Endothelial cell of umbilical vein (primary cell): ENCODE results near the gene AP1S2. TPM values are rescaled to one million over a fixed set of nuclear protein-coding genes. Genes with fewer than 3 reads are reported as not detected.

Experiments used
- BruUV-seq: library from RNA; stranded (reverse); fragments of 400-500 nt; replicated peaks from 2 replicates; lab custom pipeline; 2021; lab: Mats Ljungman, UMichigan
- CTCF ChIA-PET: fragments of 300-600, 350-600 bp; sonication (Branson Sonifier 250); formaldehyde crosslinking; loops from one replicate; lab custom pipeline; 2021; ENCODE audit warnings: antibody characterized with exemption, inconsistent platforms; lab: Charles Lee
- POLR2A ChIA-PET: fragments of 300-600, 350-600 bp; sonication (Branson Sonifier 250); formaldehyde crosslinking; loops from one replicate; lab custom pipeline; 2021; ENCODE audit warnings: antibody characterized with exemption, inconsistent platforms; lab: Charles Lee
- DNase-seq: peaks from one replicate; pipeline ENCODE4 v3.0.0-alpha.2; 2011; ENCODE audit warnings: low read depth, low spot score
- FAIRE-seq: peaks from 2 replicates; lab custom pipeline; 2011; peaks lifted over from hg19 to GRCh38; lab: Jason Lieb, UNC
- H2AFZ ChIP-seq: 2 replicates; pipeline ENCODE4 v1.6.0; 2012; ENCODE audit warnings: low read depth, low read length, control low read depth, inconsistent platforms
- H3K27ac ChIP-seq: 2 replicates; pipeline ENCODE4 v1.5.1; 2011; ENCODE audit warnings: low read depth, mild to moderate bottlenecking, control low read depth, low read length, moderate library complexity; ENCODE audit not compliant: insufficient read depth
- H3K27me3 ChIP-seq, 2 experiments: 2 replicates each; pipeline versions ENCODE4 v1.6.0 to v1.6.1; 2011; ENCODE audit warnings: low read length in 2 of 2, mixed read lengths in 1 of 2; ENCODE audit not compliant: control insufficient read depth in 2 of 2, insufficient read depth in 2 of 2
- H3K36me3 ChIP-seq, 2 experiments: 2 replicates in 1 of 2; 3 replicates in 1 of 2; pipeline ENCODE4 v1.5.1; 2011; ENCODE audit warnings: low read length in 2 of 2, mild to moderate bottlenecking in 1 of 2, moderate library complexity in 1 of 2; ENCODE audit not compliant: control insufficient read depth in 2 of 2, insufficient read depth in 2 of 2; ENCODE audit errors: extremely low read depth in 1 of 2
- H3K4me1 ChIP-seq: 3 replicates; pipeline ENCODE4 v1.5.1; 2011; ENCODE audit warnings: mild to moderate bottlenecking, low read length; ENCODE audit not compliant: control insufficient read depth, insufficient read depth; ENCODE audit errors: extremely low read depth
- H3K4me2 ChIP-seq: 2 replicates; pipeline ENCODE4 v1.6.1; 2011; ENCODE audit warnings: low read length, control low read depth, mixed read lengths; ENCODE audit not compliant: insufficient read depth
- H3K4me3 ChIP-seq, 3 experiments: fragments of 200-600 bp in 1 of 3; sonication (generic), shearing (Covaris generic) in 1 of 3; replicated peaks in 1 of 3; 2 replicates each; pipeline ENCODE4 v1.5.1; 2011 to 2016; ENCODE audit warnings: control low read depth in 3 of 3, low read length in 3 of 3, mild to moderate bottlenecking in 2 of 3, inconsistent platforms in 1 of 3, low read depth in 1 of 3, moderate library complexity in 1 of 3; ENCODE audit not compliant: insufficient read depth in 1 of 3
- H3K79me2 ChIP-seq: 2 replicates; pipeline ENCODE4 v1.6.0; 2012; ENCODE audit warnings: low read length, inconsistent platforms; ENCODE audit not compliant: control insufficient read depth, insufficient read depth
- H3K9ac ChIP-seq: replicated peaks from 2 replicates; pipeline ENCODE3; 2011; ENCODE audit warnings: low read length, control low read depth; ENCODE audit not compliant: insufficient read depth; ENCODE audit errors: extremely low read depth
- H3K9me1 ChIP-seq: replicated peaks from 3 replicates; pipeline ENCODE4 v1.6.0; 2011; ENCODE audit warnings: mild to moderate bottlenecking, low read length; ENCODE audit not compliant: control insufficient read depth, insufficient read depth; ENCODE audit errors: extremely low read depth
- H3K9me3 ChIP-seq: replicated peaks from 2 replicates; pipeline ENCODE4 v1.5.1; 2012; ENCODE audit warnings: low read length, inconsistent platforms; ENCODE audit not compliant: control insufficient read depth, insufficient read depth
- H4K20me1 ChIP-seq: replicated peaks from 2 replicates; pipeline ENCODE3; 2011; ENCODE audit warnings: mild to moderate bottlenecking, low read length; ENCODE audit not compliant: control insufficient read depth, insufficient read depth; ENCODE audit errors: extremely low read depth
- EZH2 ChIP-seq: IDR thresholded peaks from 2 replicates; pipeline ENCODE4 v1.6.1; 2012; ENCODE audit warnings: borderline replicate concordance, low read depth, mild to moderate bottlenecking, moderate library complexity, low read length, inconsistent platforms; ENCODE audit not compliant: severe bottlenecking
- FOS ChIP-seq: IDR thresholded peaks from 2 replicates; pipeline ENCODE4 v1.6.1; 2011; ENCODE audit warnings: mild to moderate bottlenecking, low read length, moderate library complexity, borderline replicate concordance; ENCODE audit not compliant: insufficient read depth
- GATA2 ChIP-seq: IDR thresholded peaks from 2 replicates; pipeline ENCODE4 v1.7.0; 2011; ENCODE audit warnings: low read depth, mild to moderate bottlenecking, moderate library complexity, mixed read lengths, low read length; ENCODE audit not compliant: insufficient read length, insufficient read depth
- JUN ChIP-seq: IDR thresholded peaks from 2 replicates; pipeline ENCODE4 v1.6.1; 2011; ENCODE audit warnings: borderline replicate concordance, low read depth; ENCODE audit not compliant: insufficient read length, insufficient read depth
- MAX ChIP-seq: IDR thresholded peaks from 2 replicates; pipeline ENCODE4 v1.6.1; 2011; ENCODE audit not compliant: insufficient read depth, insufficient read length
- MYC ChIP-seq: IDR thresholded peaks from one replicate; pipeline ENCODE4 v1.6.1; 2011; ENCODE audit warnings: mild to moderate bottlenecking, low read depth, low read length
- POLR2A ChIP-seq: IDR thresholded peaks from 2 replicates; pipeline ENCODE4 v1.6.1; 2012; ENCODE audit warnings: low read depth, mild to moderate bottlenecking, control low read depth, low read length
- POLR2AphosphoS5 ChIP-seq: IDR thresholded peaks from 2 replicates; pipeline ENCODE4 v1.6.1; 2012; ENCODE audit warnings: low read depth, mild to moderate bottlenecking, control low read depth, low read length, moderate library complexity; ENCODE audit not compliant: insufficient read depth
- dilution Hi-C: fragments of 300-500 bp; cut with MboI; formaldehyde crosslinking; loops from one replicate; pipeline ENCODE4 v1.15.0; 2019; ENCODE audit warnings: low sequenced_read_pairs; ENCODE audit not compliant: extremely low pct_ligation_motif_present
- intact Hi-C: fragments of 100-400 bp; cut with micrococcal nuclease; formaldehyde crosslinking; loops from one replicate; pipeline ENCODE4 v1.10.0; 2022
- polyA plus RNA-seq, 4 experiments: library from polyadenylated mRNA; depleted of rRNA in 3 of 4; stranded (reverse) in 3 of 4; unstranded in 1 of 4; fragments of >200 nt; gene quantifications; 2 replicates each; pipeline versions ENCODE4 v1.2.1 to v1.2.3, GENCODE V29; 2011 to 2012; ENCODE audit warnings: missing spikeins in 1 of 4
- total RNA-seq: library from RNA; stranded (reverse); gene quantifications from 2 replicates; pipeline ENCODE4 v1.2.3, GENCODE V29; 2021
- TF ChIP-seq, protein P1 (sequence below), 2 donors: IDR thresholded peaks; 1 replicate in 1 of 2; 2 replicates in 1 of 2; pipeline ENCODE4 v1.5.1; 2011; ENCODE audit warnings: low read length in 2 of 2, mild to moderate bottlenecking in 2 of 2, moderate library complexity in 2 of 2, control low read depth in 1 of 2, inconsistent platforms in 1 of 2, low read depth in 1 of 2; ENCODE audit not compliant: insufficient read depth in 1 of 2; ENCODE audit errors: extremely low read depth in 1 of 2

The AP1S2 gene
- total and polyA plus RNA-seq, 2 donors (not counting 3 experiments of a cell fraction or from before 2014, with no cell fraction given): 21.0 to 37.3 TPM

- Histone ChIP-seq H3K4me1 (no peaks in the 10 kb centered on the region), H3K9me3 (no peaks in the 10 kb centered on the region), H3K79me2 (no peaks in the 10 kb centered on the region), H3K27ac (no peak overlapping the region), H3K4me2 (no peak overlapping the region), H4K20me1 (no peaks in the 10 kb centered on the region), H3K9ac (no peak overlapping the region), H3K36me3 (no peaks in the 10 kb centered on the region), H2AFZ (no peak overlapping the region), H3K9me1 (no peaks in the 10 kb centered on the region), H3K4me3 (no peak overlapping the region), H3K27me3 (peaks cover 0 to 2% of the 10 kb centered on the region in 2 experiments)
- TF ChIP-seq MYC: no peak
- no peak for TF ChIP-seq POLR2A
- no peak for TF ChIP-seq POLR2AphosphoS5
- no peak for TF ChIP-seq EZH2
- TF ChIP-seq MAX: no peak
- no peak for TF ChIP-seq FOS
- no peak for TF ChIP-seq GATA2
- TF ChIP-seq, protein P1, sequence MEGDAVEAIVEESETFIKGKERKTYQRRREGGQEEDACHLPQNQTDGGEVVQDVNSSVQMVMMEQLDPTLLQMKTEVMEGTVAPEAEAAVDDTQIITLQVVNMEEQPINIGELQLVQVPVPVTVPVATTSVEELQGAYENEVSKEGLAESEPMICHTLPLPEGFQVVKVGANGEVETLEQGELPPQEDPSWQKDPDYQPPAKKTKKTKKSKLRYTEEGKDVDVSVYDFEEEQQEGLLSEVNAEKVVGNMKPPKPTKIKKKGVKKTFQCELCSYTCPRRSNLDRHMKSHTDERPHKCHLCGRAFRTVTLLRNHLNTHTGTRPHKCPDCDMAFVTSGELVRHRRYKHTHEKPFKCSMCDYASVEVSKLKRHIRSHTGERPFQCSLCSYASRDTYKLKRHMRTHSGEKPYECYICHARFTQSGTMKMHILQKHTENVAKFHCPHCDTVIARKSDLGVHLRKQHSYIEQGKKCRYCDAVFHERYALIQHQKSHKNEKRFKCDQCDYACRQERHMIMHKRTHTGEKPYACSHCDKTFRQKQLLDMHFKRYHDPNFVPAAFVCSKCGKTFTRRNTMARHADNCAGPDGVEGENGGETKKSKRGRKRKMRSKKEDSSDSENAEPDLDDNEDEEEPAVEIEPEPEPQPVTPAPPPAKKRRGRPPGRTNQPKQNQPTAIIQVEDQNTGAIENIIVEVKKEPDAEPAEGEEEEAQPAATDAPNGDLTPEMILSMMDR (IDR thresholded peaks at IDR 0.05; ENCODE audit: extremely low read depth in 1 of 2, insufficient read depth in 1 of 2, low read depth in 1 of 2, low read length in 2 of 2): no peak
- TF ChIP-seq JUN: no peak
- DNase-seq (no peak), FAIRE-seq (no peak)
- no TSS peak for BruUV-seq
- intact Hi-C loops: no loop called here
- CTCF ChIA-PET: no interaction called here
- dilution Hi-C loops: no loop called here
- POLR2A ChIA-PET: no interaction called here
Observed at GRCh38 chrX:15894724-15895123, 40.1 kb upstream of the AP1S2 start.
